K562 (cell line): ENCODE data around the gene MYH2. TPM values are rescaled to one million over a fixed set of nuclear protein-coding genes. Genes with fewer than 3 reads are reported as not detected.

ENCODE experiments used
- ATAC-seq: fragments of 200-7000 bp; cut with Tn5 transposase; 3 replicates; pipeline ENCODE4 v1.9.1; 2020; ENCODE audit warnings: moderate library complexity
- Bru-seq: library from RNA; stranded (reverse); fragments of 400-500 nt; gene quantifications from one replicate; lab custom pipeline; 2021; lab: Mats Ljungman, UMichigan
- BruChase-seq, 2 experiments: library from RNA; stranded (reverse); fragments of 400-500 nt; gene quantifications; one replicate each; lab custom pipeline; 2021; lab: Mats Ljungman, UMichigan
- BruUV-seq: library from RNA; stranded (reverse); fragments of 400-500 nt; replicated peaks from 2 replicates; lab custom pipeline; 2021; lab: Mats Ljungman, UMichigan
- CTCF ChIA-PET: fragments of 300-600 bp; formaldehyde crosslinking; extraction: SDS; loops from one replicate; lab custom pipeline; 2021; ENCODE audit warnings: low intra/inter-chr PET ratio; lab: Yijun Ruan, JAX
- POLR2A ChIA-PET: fragments of 300-600, 350-650 bp; sonication (Branson Sonifier 250); formaldehyde crosslinking; extraction: SDS; loops from one replicate; lab custom pipeline; 2021; ENCODE audit warnings: antibody characterized with exemption, inconsistent platforms; lab: Yijun Ruan, JAX
- DNase-seq, 4 experiments: peaks; one replicate each; pipeline versions ENCODE4 v3.0.0 to v3.0.0-alpha.2; 2011 to 2018; ENCODE audit warnings: low spot score in 3 of 4, mixed read lengths in 3 of 4; ENCODE audit errors: extremely low read depth in 1 of 4
- FAIRE-seq: peaks from 2 replicates; lab custom pipeline; 2011; peaks lifted over from hg19 to GRCh38; lab: Jason Lieb, UNC
- H2AFZ ChIP-seq: 2 replicates; pipeline ENCODE4 v1.6.0; 2011; ENCODE audit warnings: low read depth, low read length, control low read depth, inconsistent platforms
- H3K27ac ChIP-seq: fragments of 200-600 bp; 3 replicates; pipeline ENCODE4 v1.8.0; 2011; ENCODE audit warnings: low read depth, mild to moderate bottlenecking, control low read depth, inconsistent platforms, low read length, moderate library complexity, mixed read lengths; ENCODE audit errors: extremely low read depth
- H3K27me3 ChIP-seq, 2 experiments: fragments of 300-600 bp in 1 of 2; 2 replicates in 1 of 2; 3 replicates in 1 of 2; pipeline versions ENCODE4 v1.6.0 to v1.8.0; 2011; ENCODE audit warnings: inconsistent platforms in 2 of 2, low read length in 2 of 2, mild to moderate bottlenecking in 1 of 2, mixed read lengths in 1 of 2, moderate library complexity in 1 of 2; ENCODE audit not compliant: control insufficient read depth in 2 of 2, insufficient read depth in 2 of 2
- H3K36me3 ChIP-seq: fragments of 300-600 bp; 3 replicates; pipeline ENCODE4 v1.8.0; 2011; ENCODE audit warnings: mild to moderate bottlenecking, low read length, inconsistent platforms; ENCODE audit not compliant: control insufficient read depth, insufficient read depth
- H3K4me1 ChIP-seq, 2 experiments: fragments of 200-600 bp in 1 of 2; replicated peaks in 1 of 2; 2 replicates in 1 of 2; 3 replicates in 1 of 2; pipeline versions ENCODE4 v1.5.1 to v1.8.0; 2011; ENCODE audit warnings: inconsistent platforms in 2 of 2, low read length in 2 of 2, mild to moderate bottlenecking in 1 of 2, mixed read lengths in 1 of 2, moderate library complexity in 1 of 2; ENCODE audit not compliant: control insufficient read depth in 2 of 2, insufficient read depth in 2 of 2
- H3K4me2 ChIP-seq: 2 replicates; pipeline ENCODE4 v1.6.1; 2011; ENCODE audit warnings: low read length, control low read depth, inconsistent platforms, mixed read lengths; ENCODE audit not compliant: insufficient read depth
- H3K4me3 ChIP-seq: fragments of 200-600 bp; sonication (generic), shearing (Covaris generic); 2 replicates; pipeline ENCODE4 v1.5.1; 2016; ENCODE audit warnings: control low read depth, inconsistent platforms
- H3K79me2 ChIP-seq: fragments of 200-600 bp; 3 replicates; pipeline ENCODE4 v1.8.0; 2011; ENCODE audit warnings: low read length, inconsistent platforms; ENCODE audit not compliant: control insufficient read depth, insufficient read depth
- H3K9ac ChIP-seq, 2 experiments: 2 replicates each; pipeline versions ENCODE4 v1.6.0 to v1.6.1; 2011; ENCODE audit warnings: low read depth in 2 of 2, low read length in 2 of 2, control low read depth in 1 of 2, inconsistent platforms in 1 of 2, mild to moderate bottlenecking in 1 of 2, mixed read lengths in 1 of 2; ENCODE audit not compliant: insufficient read depth in 1 of 2
- H3K9me1 ChIP-seq: one replicate; pipeline ENCODE4 v1.6.0; 2011; ENCODE audit warnings: inconsistent platforms, mild to moderate bottlenecking, low read length, moderate library complexity; ENCODE audit not compliant: control insufficient read depth, insufficient read depth
- H3K9me3 ChIP-seq: replicated peaks from 2 replicates; pipeline ENCODE4 v1.5.1; 2011; ENCODE audit warnings: low read depth, low read length, inconsistent platforms; ENCODE audit not compliant: control insufficient read depth, insufficient read depth
- H4K20me1 ChIP-seq: replicated peaks from 2 replicates; pipeline ENCODE4 v1.6.1; 2011; ENCODE audit warnings: low read length, inconsistent platforms, mixed read lengths; ENCODE audit not compliant: control insufficient read depth, insufficient read depth
- ARID3B ChIP-seq: fragments of 250-450 bp; sonication (Bioruptor Pico); IDR thresholded peaks from 2 replicates; pipeline ENCODE4 v1.4.0; 2020; ENCODE audit warnings: borderline replicate concordance
- CTCF ChIP-seq, 3 experiments: IDR thresholded peaks in 2 of 3; conservative IDR thresholded peaks in 1 of 3; 2 replicates each; pipeline ENCODE4 v1.5.1; 2011 to 2012; ENCODE audit warnings: low read length in 3 of 3, mild to moderate bottlenecking in 3 of 3, control low read depth in 2 of 3, improper control_type of control experiment in 1 of 3, inconsistent platforms in 1 of 3, low read depth in 1 of 3, mixed read lengths in 1 of 3, moderate library complexity in 1 of 3; ENCODE audit not compliant: insufficient read depth in 2 of 3
- FUS ChIP-seq: fragments of 200-400 bp; formaldehyde crosslinking; optimal IDR thresholded peaks from 2 replicates; pipeline ENCODE3; 2017; ENCODE audit warnings: low read depth, low read length
- HDGF ChIP-seq: fragments of 450-650 bp; IDR thresholded peaks from 2 replicates; pipeline ENCODE4 v1.6.1; 2016
- ILF3 ChIP-seq: fragments of 450-650 bp; IDR thresholded peaks from 2 replicates; pipeline ENCODE4 v1.6.1; 2018; ENCODE audit warnings: antibody characterized with exemption, mild to moderate bottlenecking, moderate library complexity, borderline replicate concordance
- TOE1 ChIP-seq, 2 experiments: fragments of 450-650 bp in 1 of 2; sonication (generic) in 1 of 2; formaldehyde crosslinking in 1 of 2; IDR thresholded peaks; 2 replicates each; pipeline versions ENCODE4 v1.7.1 to v1.8.0; 2016 to 2022; ENCODE audit warnings: borderline replicate concordance in 2 of 2, mild to moderate bottlenecking in 2 of 2, antibody characterized with exemption in 1 of 2, inconsistent platforms in 1 of 2, low read depth in 1 of 2, missing genetic modification reagents in 1 of 2, moderate library complexity in 1 of 2
- ZBTB8A ChIP-seq: fragments of 450-650 bp; IDR thresholded peaks from 2 replicates; pipeline ENCODE4 v1.6.1; 2018; ENCODE audit warnings: mild to moderate bottlenecking, moderate library complexity; ENCODE audit not compliant: partially characterized antibody
- WGBS: fragments of 100-300 bp; shearing (Covaris generic); methylation state at CpG from one replicate; pipeline ENCODE4 v1.1.6; 2016; ENCODE audit warnings: low coverage, mixed read lengths; ENCODE audit not compliant: insufficient coverage; ENCODE audit errors: missing lambda C conversion rate; 5-methylcytosine and 5-hydroxymethylcytosine counted together
- in situ Hi-C: fragments of 300-500 bp; cut with MboI; formaldehyde crosslinking; loops from 4 replicates; pipeline ENCODE4 v1.15.0; 2018; ENCODE audit warnings: inconsistent platforms, mixed read lengths
- intact Hi-C: fragments of 100-400 bp; cut with micrococcal nuclease; formaldehyde crosslinking; loops from 2 replicates; pipeline ENCODE4 v1.14.2; 2022
- long read RNA-seq, 3 experiments: library from polyadenylated mRNA in 2 of 3; library from RNA in 1 of 3; unstranded in 2 of 3; stranded (forward) in 1 of 3; transcript quantifications; one replicate each; pipeline ENCODE4 v2.0.0, GENCODE V29; 2019 to 2022
- polyA minus RNA-seq, 3 experiments: library from RNA; depleted of rRNA, polyadenylated mRNA; stranded (reverse); fragments of >200 nt; gene quantifications; 2 replicates each; pipeline ENCODE4 v1.2.3, GENCODE V29; 2011
- polyA plus RNA-seq, 8 experiments: library from polyadenylated mRNA; depleted of rRNA in 4 of 8; stranded (reverse) in 5 of 8; unstranded in 3 of 8; fragments of >200 nt; fragmentation: Nextera tagmentation in 2 of 8; fragmentation: Illumina TruSeq in 1 of 8; extraction: Ambion mirVana in 2 of 8; extraction: Trizol in 1 of 8; gene quantifications; 2 replicates each; pipeline versions ENCODE4 v1.2.1 to v1.2.3, GENCODE V29; 2011 to 2014; ENCODE audit warnings: inconsistent platforms in 1 of 8, missing spikeins in 1 of 8
- total RNA-seq, 7 experiments: library from RNA; depleted of rRNA in 6 of 7; stranded (reverse); fragments of >200 nt in 6 of 7; fragmentation: Illumina TruSeq in 2 of 7; extraction: Trizol in 2 of 7; gene quantifications; 2 replicates each; pipeline versions ENCODE4 v1.2.1 to v1.2.3, GENCODE V29; 2011 to 2021; ENCODE audit warnings: low replicate concordance in 1 of 7

MYH2 gene
- total RNA-seq (2011; cell fraction: chromatin; rRNA removed; ENCODE audit: low replicate concordance): not detected in 2 replicates
- total RNA-seq (2011; cell fraction: nucleolus; rRNA removed): not detected in 2 replicates
- not detected in 2 replicates for total RNA-seq (2011; cell fraction: nucleoplasm; rRNA removed)
- total RNA-seq (2014; rRNA removed) (not detected in 2 replicates), total RNA-seq (2014; rRNA removed; fragmentation: Illumina TruSeq; extraction: Trizol) (not detected in 2 replicates), total RNA-seq (2015; rRNA removed; fragmentation: Illumina TruSeq; extraction: Trizol) (not detected in 2 replicates), total RNA-seq (2021) (not detected in 2 replicates), polyA plus RNA-seq (2011; rRNA removed) (not detected in 2 replicates), polyA plus RNA-seq (2014; fragmentation: Illumina TruSeq; extraction: Trizol) (not detected in 2 replicates), polyA plus RNA-seq (2014; fragmentation: Nextera tagmentation; extraction: Ambion mirVana) (not detected), polyA plus RNA-seq (2014; rRNA removed) (not detected in 2 replicates), polyA minus RNA-seq (2011; rRNA and poly(A)+ RNA removed) (not detected in 2 replicates), Bru-seq, nascent RNA (not detected), BruChase-seq, experiment 1, labeled RNA remaining after a 2-hour chase (not detected), BruChase-seq, experiment 2, labeled RNA remaining after a 6-hour chase (not detected)
- polyA plus RNA-seq (2011; cell fraction: cytosol; rRNA removed): not detected in 2 replicates
- not detected in 2 replicates for polyA plus RNA-seq (2011; cell fraction: nucleus; rRNA removed)
- polyA plus RNA-seq (2012): 0.08 TPM in 1 of 2 replicates, not detected in the other
- polyA minus RNA-seq (2011; cell fraction: cytosol; rRNA and poly(A)+ RNA removed): not detected in 2 replicates
- not detected in 2 replicates for polyA minus RNA-seq (2011; cell fraction: nucleus; rRNA and poly(A)+ RNA removed)
- long read RNA-seq, experiment 1: 0 reads
- long read RNA-seq, experiment 2: 0 reads
- long read RNA-seq, experiment 3: 0 reads

GRCh38 chr17:10549096-10549842, at the start of gene MYH2:
TSS of gene MYH2 (minus strand) at chr17:10549658. CDS start at chr17:10547920, 1,738 bp downstream.
- in situ Hi-C loops (no loop called here), intact Hi-C loops (no loop called here)
- Histone ChIP-seq H3K9me1 (no peaks in the 10 kb centered on the region), H4K20me1 (no peaks in the 10 kb centered on the region), H3K27ac (no peak within 1 kb of the TSS), H3K4me2 (no peak within 1 kb of the TSS), H3K9ac (no peak within 1 kb of the TSS), H3K36me3 (no peaks in the 10 kb centered on the region), H3K79me2 (no peaks in the 10 kb centered on the region), H3K27me3 (peaks cover 0 to 4% of the 10 kb centered on the region in 2 experiments; a peak in 2 of 5 replicates), H2AFZ (no peak within 1 kb of the TSS), H3K4me1 (no peaks in the 10 kb centered on the region)
- ChIA-PET CTCF (no interaction called here), POLR2A (no interaction called here)
- DNase-seq: no peak
- FAIRE-seq: no peak
- BruUV-seq: no TSS peak
- WGBS: 7% methylated on average over 9 of the region's 9 CpGs
- TF ChIP-seq HDGF (no peak), ARID3B (no peak), ILF3 (no peak), FUS (no peak), ZBTB8A (no peak), TOE1 (IDR thresholded peaks at IDR 0.05; ENCODE audit: borderline replicate concordance) (no peak), TOE1 (CRISPR knock-in tag; IDR thresholded peaks at IDR 0.05; ENCODE audit: borderline replicate concordance, low read depth) (no peak), CTCF (IDR thresholded peaks at IDR 0.05 in 2 of 3, conservative IDR thresholded peaks at IDR 0.05 in 1 of 3; ENCODE audit: insufficient read depth in 2 of 3, low read depth in 1 of 3, low read length in 3 of 3) (no peak)
- TF ChIP-seq, all 486 proteins: peak for 0
- ATAC-seq: no peak
- Histone ChIP-seq H3K9me3 (no peaks in the 10 kb centered on the region), H3K4me3 (no peak within 1 kb of the TSS)
